Medulla oblongata (tissue), 1 donor: ENCODE measurements around the gene ERP44.
"Not testable (repeated sequence)": the region's sequence is repeated elsewhere in the genome, so short reads cannot be mapped to it uniquely, and the experiment has no call there.

ENCODE experiments used
- DNase-seq: peaks from one replicate; pipeline ENCODE4 v3.0.0-alpha.2; 2015; ENCODE audit errors: extremely low spot score

ERP44 gene

GRCh38 chr9:100011062-100011681 is 87.6 kb downstream of the ERP44 start:
- DNase-seq: no peak

GRCh38 chr9:99999797-100000196 is 99.0 kb downstream of the ERP44 start:
- DNase-seq: no peak

GRCh38 chr9:99998866-99999265 is 99.9 kb downstream of the ERP44 start:
- no peak for DNase-seq

GRCh38 chr9:99998266-99998665 is 100.5 kb downstream of the ERP44 start:
- DNase-seq: no peak

- DNase-seq: not testable (repeated sequence)
These were observed 108.3 kb downstream of the ERP44 start for GRCh38 chr9:99990508-99990907.

- no peak for DNase-seq
These were observed 112.2 kb downstream of the ERP44 start for GRCh38 chr9:99986642-99987041.

- no peak for DNase-seq
These were observed 118.2 kb downstream of the ERP44 start for GRCh38 chr9:99980598-99980997.

- no peak for DNase-seq
These were observed 120.6 kb downstream of the ERP44 start for GRCh38 chr9:99978221-99978620.

GRCh38 chr9:99977033-99977792 is 121.6 kb downstream of the ERP44 start:
- DNase-seq: no peak

GRCh38 chr9:99973455-99973854 is 125.3 kb downstream of the ERP44 start:
- DNase-seq: no peak

GRCh38 chr9:99971410-99971809 is 127.4 kb downstream of the ERP44 start:
- DNase-seq: no peak

- DNase-seq: no peak
These were observed 128.3 kb downstream of the ERP44 start for GRCh38 chr9:99970481-99970880.

GRCh38 chr9:99967457-99967856 is 131.3 kb downstream of the ERP44 start:
- no peak for DNase-seq

- DNase-seq: no peak
These were observed 132.1 kb downstream of the ERP44 start for GRCh38 chr9:99966716-99967115.

GRCh38 chr9:99966001-99966400 is 132.8 kb downstream of the ERP44 start:
- DNase-seq: no peak

GRCh38 chr9:99964336-99964735 is 134.5 kb downstream of the ERP44 start:
- DNase-seq: no peak

GRCh38 chr9:99962680-99963261 is 136.0 kb downstream of the ERP44 start:
- DNase-seq: peak; percentile 52

GRCh38 chr9:99955606-99956005 is 143.2 kb downstream of the ERP44 start:
- no peak for DNase-seq

GRCh38 chr9:99954819-99955218 is 144.0 kb downstream of the ERP44 start:
- no peak for DNase-seq

GRCh38 chr9:99953861-99954507 is 144.8 kb downstream of the ERP44 start:
- DNase-seq: no peak

- DNase-seq: no peak
These were observed 149.9 kb downstream of the ERP44 start for GRCh38 chr9:99948896-99949295.

GRCh38 chr9:99948482-99948881 is 150.3 kb downstream of the ERP44 start:
- DNase-seq: no peak

GRCh38 chr9:99947395-99947794 is 151.4 kb downstream of the ERP44 start:
- DNase-seq: no peak
